Vagina (tissue), 2 donors: ENCODE data around the gene TAGLN. TPM values are rescaled to one million over a fixed set of nuclear protein-coding genes. Genes with fewer than 3 reads are reported as not detected.

Source experiments
- DNase-seq, 2 donors: peaks; one replicate each; pipeline ENCODE4 v3.0.0-alpha.2; 2017; ENCODE audit errors: extremely low spot score in 2 of 2
- H3K27ac ChIP-seq: fragments of 200-600 bp; sonication (generic); one replicate; pipeline ENCODE4 v1.5.1; 2019
- H3K27me3 ChIP-seq: fragments of 200-600 bp; sonication (generic); one replicate; pipeline ENCODE4 v1.5.1; 2019
- H3K36me3 ChIP-seq, 2 donors: fragments of 200-600 bp; sonication (generic); one replicate each; pipeline ENCODE4 v1.5.1; 2017 to 2019
- H3K4me1 ChIP-seq: fragments of 200-600 bp; sonication (generic); one replicate; pipeline ENCODE4 v1.5.1; 2019
- H3K4me3 ChIP-seq, 2 donors: fragments of 200-600 bp; sonication (generic); 1 replicate in 1 of 2; 2 replicates in 1 of 2; pipeline ENCODE4 v1.5.1; 2016 to 2019
- H3K9me3 ChIP-seq: fragments of 200-600 bp; sonication (generic); one replicate; pipeline ENCODE4 v1.5.1; 2019
- POLR2A ChIP-seq, 2 donors: fragments of 450-650 bp; IDR thresholded peaks; one replicate each; pipeline ENCODE4 v1.6.1; 2017; ENCODE audit warnings: antibody characterized with exemption in 2 of 2, mild to moderate bottlenecking in 2 of 2, moderate library complexity in 2 of 2
- POLR2AphosphoS5 ChIP-seq, 2 donors: sonication (generic); formaldehyde crosslinking; IDR thresholded peaks; one replicate each; pipeline ENCODE4 v1.9.0; 2017; ENCODE audit warnings: antibody characterized with exemption in 2 of 2, mild to moderate bottlenecking in 2 of 2, low read depth in 1 of 2; ENCODE audit not compliant: insufficient read depth in 1 of 2
- intact Hi-C: fragments of 100-400 bp; cut with DNase I; formaldehyde crosslinking; loops from one replicate; pipeline ENCODE4 v1.15.1; 2023
- total RNA-seq: library from RNA; depleted of rRNA; stranded (reverse); fragments of >200 nt; gene quantifications from one replicate; pipeline ENCODE4 v1.2.3, GENCODE V29; 2016
- TF ChIP-seq, protein P1 (sequence below), 3 experiments: fragments of 450-650 bp in 2 of 3; fragments of 200-600 bp in 1 of 3; sonication (generic) in 1 of 3; IDR thresholded peaks; one replicate each; pipeline ENCODE4 v1.5.1; 2017 to 2019; ENCODE audit warnings: antibody characterized with exemption in 3 of 3, mild to moderate bottlenecking in 2 of 3, moderate library complexity in 2 of 3

TAGLN gene
- total RNA-seq, 1 donor from 2014 or later, result 1,935 TPM

- Histone ChIP-seq H3K27me3 (no peaks in the 10 kb centered on the region), H3K36me3 (peaks cover 0 to 34% of the 10 kb centered on the region in 2 donors), H3K9me3 (no peaks in the 10 kb centered on the region), H3K4me3 (no peak overlapping the region), H3K27ac (no peak overlapping the region), H3K4me1 (no peaks in the 10 kb centered on the region)
- DNase-seq, result no peak
- TF ChIP-seq POLR2A (IDR thresholded peaks at IDR 0.05) (no peak), POLR2AphosphoS5 (IDR thresholded peaks at IDR 0.05; ENCODE audit: insufficient read depth in 1 of 2, low read depth in 1 of 2) (no peak)
- TF ChIP-seq, protein P1, sequence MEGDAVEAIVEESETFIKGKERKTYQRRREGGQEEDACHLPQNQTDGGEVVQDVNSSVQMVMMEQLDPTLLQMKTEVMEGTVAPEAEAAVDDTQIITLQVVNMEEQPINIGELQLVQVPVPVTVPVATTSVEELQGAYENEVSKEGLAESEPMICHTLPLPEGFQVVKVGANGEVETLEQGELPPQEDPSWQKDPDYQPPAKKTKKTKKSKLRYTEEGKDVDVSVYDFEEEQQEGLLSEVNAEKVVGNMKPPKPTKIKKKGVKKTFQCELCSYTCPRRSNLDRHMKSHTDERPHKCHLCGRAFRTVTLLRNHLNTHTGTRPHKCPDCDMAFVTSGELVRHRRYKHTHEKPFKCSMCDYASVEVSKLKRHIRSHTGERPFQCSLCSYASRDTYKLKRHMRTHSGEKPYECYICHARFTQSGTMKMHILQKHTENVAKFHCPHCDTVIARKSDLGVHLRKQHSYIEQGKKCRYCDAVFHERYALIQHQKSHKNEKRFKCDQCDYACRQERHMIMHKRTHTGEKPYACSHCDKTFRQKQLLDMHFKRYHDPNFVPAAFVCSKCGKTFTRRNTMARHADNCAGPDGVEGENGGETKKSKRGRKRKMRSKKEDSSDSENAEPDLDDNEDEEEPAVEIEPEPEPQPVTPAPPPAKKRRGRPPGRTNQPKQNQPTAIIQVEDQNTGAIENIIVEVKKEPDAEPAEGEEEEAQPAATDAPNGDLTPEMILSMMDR (IDR thresholded peaks at IDR 0.05), result no peak
- intact Hi-C loops, result no loop called here
Observed at GRCh38 chr11:117212697-117213355, 13.7 kb downstream of the TAGLN start.

DNA sequence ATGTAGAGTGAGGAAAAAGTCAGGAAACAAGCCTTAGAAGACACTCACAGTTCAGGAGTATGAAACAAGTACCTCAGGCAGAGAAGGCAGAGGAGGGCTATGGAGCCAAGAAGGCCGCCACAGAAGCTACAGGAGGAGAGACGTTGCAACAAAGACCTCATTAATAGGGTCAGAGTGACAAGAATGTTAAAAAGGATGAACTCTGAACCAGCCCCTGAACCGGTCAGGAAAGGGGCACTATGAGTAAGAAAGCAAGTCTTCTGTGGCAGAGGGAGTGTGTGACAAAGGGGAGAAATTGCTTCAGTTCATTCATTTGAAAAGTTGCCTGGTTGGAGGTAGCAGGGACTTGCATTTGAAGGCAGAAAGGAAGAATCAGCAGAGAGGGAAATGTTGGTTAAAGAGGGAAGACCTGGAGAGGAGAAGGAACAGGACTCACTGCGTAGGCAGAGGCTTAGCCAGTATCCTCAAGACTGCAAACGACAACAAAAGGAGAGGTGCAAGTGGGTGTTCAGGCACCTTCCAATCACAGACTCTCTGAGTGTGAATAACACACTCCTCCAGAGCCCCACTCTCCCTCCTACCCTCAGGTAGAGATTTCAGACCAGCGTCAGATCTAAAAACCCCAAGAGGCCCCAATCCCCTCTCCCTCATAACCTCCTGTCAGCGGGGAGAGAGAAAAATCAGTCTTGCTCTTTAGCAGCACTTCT, 15.4 kb downstream of the TAGLN start:
- Histone ChIP-seq H3K36me3 (peaks cover 0 to 51% of the 10 kb centered on the region in 2 donors), H3K27me3 (no peaks in the 10 kb centered on the region), H3K27ac (no peak overlapping the region), H3K4me1 (peaks cover 11% of the 10 kb centered on the region), H3K9me3 (no peaks in the 10 kb centered on the region), H3K4me3 (no peak overlapping the region)
- intact Hi-C loops, result no loop called here
- TF ChIP-seq, protein P1 (IDR thresholded peaks at IDR 0.05), result no peak
- TF ChIP-seq POLR2AphosphoS5 (IDR thresholded peaks at IDR 0.05; ENCODE audit: insufficient read depth in 1 of 2, low read depth in 1 of 2) (no peak), POLR2A (IDR thresholded peaks at IDR 0.05) (no peak)
- no peak for DNase-seq

DNA sequence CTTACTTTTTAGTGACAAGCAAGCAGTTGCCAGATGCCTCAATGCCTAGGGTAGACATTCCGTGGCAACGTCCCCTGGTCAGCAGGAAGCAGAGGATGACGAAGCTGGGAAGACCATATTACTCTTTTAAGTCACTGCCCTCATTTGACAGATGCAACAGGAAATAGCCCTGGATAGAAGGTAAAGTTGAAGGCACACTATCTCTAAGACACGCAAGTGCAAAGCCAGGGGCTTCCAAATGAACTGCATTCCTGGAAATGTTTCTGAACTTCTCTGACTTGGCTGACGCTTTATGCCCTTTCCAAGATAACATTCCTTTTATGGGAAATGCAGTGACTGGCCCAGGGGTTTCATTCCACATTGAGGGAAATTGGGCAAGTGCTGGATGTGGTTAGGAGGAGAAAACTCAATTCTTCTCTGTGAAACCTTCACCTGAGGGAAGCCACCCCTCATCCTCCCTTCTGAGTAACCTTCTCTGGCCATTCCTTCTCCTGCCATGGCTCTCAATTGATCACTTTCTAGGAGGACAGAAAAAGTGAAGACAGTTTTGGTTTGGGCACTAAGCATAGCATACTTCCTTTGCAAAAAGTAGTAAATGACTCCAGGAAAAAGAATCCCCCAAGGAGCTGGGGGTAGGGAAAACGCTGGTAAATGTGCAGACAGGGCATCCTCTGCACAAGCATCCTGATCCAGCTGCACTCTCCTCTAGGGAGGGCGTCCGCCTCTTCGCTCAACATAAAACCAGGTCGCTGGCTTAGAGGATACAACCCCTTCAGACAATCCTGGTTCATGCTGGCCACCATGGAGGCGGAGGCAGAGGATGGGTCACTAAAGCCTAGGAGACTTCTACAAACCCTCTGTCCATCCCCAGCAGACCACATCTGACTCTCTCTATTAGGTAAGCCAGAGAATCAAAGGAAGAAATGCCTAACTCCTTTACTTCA, 18.2 kb downstream of the TAGLN start:
- no peak for DNase-seq

DNA sequence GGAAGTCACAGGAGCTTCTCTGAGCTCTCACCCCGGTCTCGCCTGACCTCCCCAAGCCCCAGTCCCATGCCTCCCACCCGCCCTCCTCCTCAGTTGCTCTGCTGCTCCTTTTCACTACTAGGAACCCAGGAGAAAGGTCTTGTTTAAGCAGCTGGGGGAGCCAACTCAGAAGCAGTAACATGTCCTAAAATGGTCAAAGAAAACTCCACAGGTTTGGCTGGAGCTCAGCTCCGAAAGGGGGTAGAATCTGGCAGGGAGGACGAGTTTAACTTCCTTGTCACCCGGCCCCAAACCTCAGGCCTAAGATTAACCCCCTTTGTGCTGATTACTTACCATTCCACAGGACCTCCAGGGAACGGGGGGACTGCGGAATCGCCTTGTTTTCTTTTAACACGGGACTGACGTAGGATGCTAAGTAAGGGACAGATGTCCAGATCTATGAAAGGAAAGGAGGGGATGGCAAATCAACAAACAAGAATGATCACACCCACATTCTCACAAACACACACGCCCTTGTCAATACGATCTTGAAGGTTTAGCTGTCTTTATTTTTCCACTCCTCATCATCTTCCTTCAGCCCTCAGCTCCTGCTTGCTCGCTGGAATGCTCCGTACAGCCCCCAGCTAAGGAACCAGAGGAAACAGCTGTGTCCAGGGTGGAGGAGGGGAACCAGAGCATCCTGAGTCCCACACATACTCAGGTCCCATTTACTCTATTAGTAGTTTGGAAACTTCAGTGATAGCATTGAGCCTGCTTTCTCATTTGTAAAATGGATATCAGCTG, 19.2 kb downstream of the TAGLN start:
- peak overlapping the region; percentile 81 for H3K27ac ChIP-seq
- intact Hi-C loops, result loop anchor here (2.0 kb wide), 1 partner anchor 20 kb away; the partner anchor contains the start of gene TAGLN
- peaks cover 46% of the 10 kb centered on the region for H3K4me1 ChIP-seq
- H3K4me3 ChIP-seq, result peak overlapping the region in 1 of 2 donors; percentile 26
- H3K9me3 ChIP-seq, result no peaks in the 10 kb centered on the region
- TF ChIP-seq, protein P1 (IDR thresholded peaks at IDR 0.05), result no peak
- TF ChIP-seq POLR2AphosphoS5 (IDR thresholded peaks at IDR 0.05; ENCODE audit: insufficient read depth in 1 of 2, low read depth in 1 of 2), result peak in 1 of 2 donors; percentile 36
- no peak for TF ChIP-seq POLR2A (IDR thresholded peaks at IDR 0.05)
- DNase-seq, result no peak
- H3K27me3 ChIP-seq, result no peaks in the 10 kb centered on the region
- H3K36me3 ChIP-seq, result peaks cover 0 to 50% of the 10 kb centered on the region in 2 donors

More for the DNA sequence above, 18.2 kb downstream of the TAGLN start:
- TF ChIP-seq, protein P1 (IDR thresholded peaks at IDR 0.05), result no peak
- TF ChIP-seq POLR2A (IDR thresholded peaks at IDR 0.05) (no peak), POLR2AphosphoS5 (IDR thresholded peaks at IDR 0.05; ENCODE audit: insufficient read depth in 1 of 2, low read depth in 1 of 2) (no peak)
- Histone ChIP-seq H3K4me1 (peaks cover 37% of the 10 kb centered on the region), H3K36me3 (peaks cover 0 to 52% of the 10 kb centered on the region in 2 donors), H3K9me3 (no peaks in the 10 kb centered on the region), H3K27me3 (no peaks in the 10 kb centered on the region), H3K27ac (peak overlapping the region; percentile 81), H3K4me3 (peak overlapping the region in 1 of 2 donors; percentile 26)
- intact Hi-C loops, result loop anchor here (2.0 kb wide), 1 partner anchor 19 kb away; the partner anchor contains the start of gene TAGLN
